Activated CD4-positive, alpha-beta T cell treated with anti-CD3 and anti-CD28 coated beads for 48 hours (primary cell): ENCODE results near the gene GRK6.

Experiments
- DNase-seq: peaks from one replicate; pipeline ENCODE4 v3.0.0-alpha.2; 2020

Gene GRK6

GRCh38 chr5:177427211-177427822, 841 bp downstream of the GRK6 start:
- DNase-seq = peak; percentile 47

- DNase-seq = peak; percentile 67
Observed at GRCh38 chr5:177427919-177428573, 1.6 kb downstream of the GRK6 start.

GRCh38 chr5:177428574-177429217, 2.2 kb downstream of the GRK6 start:
- peak; percentile 44 for DNase-seq

- peak; percentile 93 for DNase-seq
Observed at GRCh38 chr5:177429248-177430040, 3.0 kb downstream of the GRK6 start.

- peak; percentile 28 for DNase-seq
Observed at GRCh38 chr5:177430140-177430951, 3.9 kb downstream of the GRK6 start.

- DNase-seq = peak; percentile 40
Observed at GRCh38 chr5:177430972-177431316, 4.5 kb downstream of the GRK6 start.

- DNase-seq = peak; percentile 87
Observed at GRCh38 chr5:177431317-177432142, 5.1 kb downstream of the GRK6 start.

GRCh38 chr5:177432143-177432838, 5.8 kb downstream of the GRK6 start:
- peak; percentile 80 for DNase-seq

- no peak for DNase-seq
Observed at GRCh38 chr5:177432839-177433657, 6.6 kb downstream of the GRK6 start.

GRCh38 chr5:177433658-177434217, 7.3 kb downstream of the GRK6 start:
- no peak for DNase-seq

GRCh38 chr5:177434437-177434836, 8.0 kb downstream of the GRK6 start:
- DNase-seq = peak; percentile 83

GRCh38 chr5:177434942-177435738, 8.7 kb downstream of the GRK6 start:
- no peak for DNase-seq

GRCh38 chr5:177435847-177436536, 9.5 kb downstream of the GRK6 start:
- no peak for DNase-seq

- no peak for DNase-seq
Observed at GRCh38 chr5:177437623-177438022, 11.1 kb downstream of the GRK6 start.

GRCh38 chr5:177438468-177438867, 12.0 kb downstream of the GRK6 start:
- DNase-seq = no peak

- DNase-seq = no peak
Observed at GRCh38 chr5:177439518-177440053, 13.1 kb downstream of the GRK6 start.

- DNase-seq = peak; percentile 62
Observed at GRCh38 chr5:177440211-177440989, 13.9 kb downstream of the GRK6 start.
